GM21619 (cell line): ENCODE data around the gene VPS54.

ENCODE experiments used
- ATAC-seq: cut with Tn5 transposase; IDR thresholded peaks from one replicate; pipeline ENCODE4 v1.9.1; 2021; ENCODE audit not compliant: unreplicated experiment

The VPS54 gene

DNA sequence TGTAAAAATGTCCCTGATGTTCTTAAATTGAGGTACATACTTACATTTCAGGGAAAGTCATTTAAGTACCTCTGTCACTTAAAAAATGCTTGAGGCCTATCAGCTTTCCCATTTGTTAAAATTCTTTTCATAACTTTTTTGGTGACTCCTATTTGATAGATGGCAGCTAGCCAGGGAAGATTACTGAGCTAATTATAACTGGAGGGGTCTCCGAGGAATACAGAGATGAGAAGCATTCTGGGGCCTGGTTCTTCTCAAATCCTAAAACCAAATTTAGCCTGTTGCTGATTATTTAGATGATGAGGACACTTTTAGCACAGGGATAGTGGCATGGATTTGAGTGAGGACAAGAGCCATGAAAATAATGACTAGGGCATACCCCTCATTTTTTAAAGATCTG lies 172.7 kb downstream of the VPS54 start:
- ATAC-seq, result no peak

DNA sequence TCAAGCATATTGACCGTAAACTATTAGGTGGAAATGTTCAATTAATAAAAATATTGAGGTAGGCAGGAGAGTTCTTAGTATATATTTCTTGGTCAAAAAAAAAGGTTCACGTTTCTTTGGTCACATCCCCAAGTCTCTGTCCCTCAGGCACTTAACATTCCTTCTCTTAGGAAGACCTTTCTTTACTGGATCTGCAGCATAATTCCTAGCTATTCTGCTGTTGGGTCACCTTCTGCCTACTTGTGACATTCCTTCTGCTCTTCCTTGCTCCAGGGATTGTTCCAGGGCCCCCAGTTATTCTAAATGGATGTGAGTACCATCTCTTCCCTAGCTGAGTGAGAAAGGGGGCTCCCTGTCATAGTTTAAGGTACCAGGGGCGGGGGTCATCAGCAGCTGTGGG lies 173.4 kb downstream of the VPS54 start:
- no peak for ATAC-seq

DNA sequence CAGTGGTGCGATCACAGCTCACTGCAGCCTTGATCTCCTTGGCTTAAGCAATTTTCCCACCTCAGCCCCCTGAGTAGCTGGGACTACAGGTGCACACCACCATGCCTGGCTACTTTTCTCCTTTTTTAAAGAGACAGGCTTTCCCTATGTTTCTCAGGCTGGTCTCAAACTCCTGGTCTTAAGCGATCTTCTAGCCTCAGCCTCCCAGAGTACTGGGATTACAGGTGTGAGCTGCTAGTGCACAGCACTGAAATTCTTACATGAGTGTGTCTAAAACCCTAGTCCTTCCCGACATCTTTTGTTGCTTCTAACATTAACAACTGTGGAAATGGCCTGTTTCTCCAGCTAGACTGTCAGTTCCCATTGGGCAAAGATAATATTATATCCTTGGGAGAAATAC lies 174.6 kb downstream of the VPS54 start:
- no peak for ATAC-seq

DNA sequence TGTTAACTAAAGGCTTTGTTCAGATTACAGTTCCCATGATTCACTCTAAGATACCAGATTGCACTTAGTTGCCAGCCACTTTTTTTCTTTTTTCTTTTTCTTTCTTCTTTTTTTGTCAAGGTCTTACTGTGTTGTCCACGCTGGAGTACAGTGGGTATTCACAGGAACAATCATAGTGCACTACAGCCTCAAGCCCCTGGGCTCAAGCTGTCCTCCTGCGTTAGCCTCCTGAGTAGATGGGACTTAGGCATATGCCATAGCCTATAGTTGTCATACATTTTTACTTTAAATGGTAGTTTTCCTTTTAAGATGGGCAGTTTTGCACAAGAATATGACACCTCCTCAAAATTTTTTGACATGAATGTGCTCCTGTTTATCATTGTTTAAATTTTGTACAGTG lies 175.4 kb downstream of the VPS54 start:
- no peak for ATAC-seq

DNA sequence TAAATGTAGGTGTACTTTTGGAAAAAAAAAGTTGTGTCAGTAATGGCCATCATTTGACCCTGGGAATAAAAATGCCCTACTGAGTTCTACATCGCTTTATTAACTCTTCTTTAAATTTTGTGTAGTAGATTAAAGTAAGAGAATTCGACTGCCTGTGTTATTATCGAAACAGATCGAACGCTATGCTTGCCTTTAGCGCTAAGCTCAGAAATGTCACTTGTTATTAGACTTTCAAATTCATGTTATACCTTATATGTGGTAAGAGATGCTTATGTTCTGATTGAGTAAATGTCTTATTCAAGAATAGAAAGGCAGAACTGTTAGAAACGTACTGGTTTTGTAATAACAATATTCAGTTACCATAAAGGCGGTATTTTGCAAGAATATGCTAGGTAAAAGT lies 176.1 kb downstream of the VPS54 start:
- no peak for ATAC-seq

DNA sequence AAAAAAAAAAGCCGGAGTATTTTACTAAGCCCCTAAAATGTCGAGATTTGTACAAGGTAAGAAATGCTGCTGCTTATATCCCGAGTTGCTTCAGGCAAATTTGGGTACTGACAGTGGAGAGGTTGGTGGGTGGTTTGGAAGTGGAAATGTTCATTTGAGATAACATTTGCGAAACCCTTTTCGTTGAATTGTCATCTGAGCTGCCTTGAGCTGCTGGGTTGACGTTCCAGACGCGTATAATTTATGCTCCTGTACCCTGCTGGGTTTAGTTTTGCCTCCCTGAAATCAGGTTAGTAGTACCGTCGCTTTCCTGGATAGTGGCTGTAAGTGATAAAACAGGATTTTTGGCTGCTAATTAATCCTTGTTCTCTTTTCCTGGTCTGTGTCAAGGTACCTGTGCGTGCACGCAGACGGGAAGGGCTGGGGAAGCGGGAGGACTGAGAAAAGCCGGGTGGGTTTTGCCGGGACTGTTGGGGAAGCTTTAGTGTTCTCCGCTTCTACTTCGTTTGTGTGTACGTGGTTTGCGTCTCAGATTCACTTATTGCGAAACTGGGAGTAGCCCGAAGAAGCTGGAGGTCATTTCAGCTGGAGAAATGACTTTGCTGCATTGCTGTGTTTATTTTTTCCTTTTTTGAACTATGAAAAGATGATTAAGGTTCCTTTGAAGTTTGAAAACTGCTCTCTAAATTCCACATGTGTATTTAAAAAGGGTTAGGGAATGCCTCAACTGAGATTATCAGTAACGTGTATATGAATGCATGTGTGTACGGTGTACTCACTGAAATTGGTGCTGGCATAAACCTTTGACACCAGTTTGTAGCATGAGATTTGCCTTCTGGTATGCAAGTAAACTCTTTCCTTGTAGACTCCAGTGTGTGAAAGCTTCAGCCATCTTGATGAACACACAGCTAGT lies 176.8 kb downstream of the VPS54 start:
- no peak for ATAC-seq
